ENCODE data around the gene ZNF862. TPM values are rescaled to one million over a fixed set of nuclear protein-coding genes. Genes with fewer than 3 reads are reported as not detected.
"Not testable (repeated sequence)": the region's sequence is repeated elsewhere in the genome, so short reads cannot be mapped to it uniquely, and the experiment has no call there.

The ZNF862 gene
- polyA plus RNA-seq, 4 donors, result 18.1 to 20.9 (median 19.8) TPM

- no peak for DNase-seq (ENCODE audit: low read depth in 4 of 4, low spot score in 3 of 4)
Observed at GRCh38 chr7:149823631-149824199, 14.5 kb upstream of the ZNF862 start.

- no peak for DNase-seq (ENCODE audit: low read depth in 4 of 4, low spot score in 3 of 4)
Observed at GRCh38 chr7:149824301-149824741, 13.9 kb upstream of the ZNF862 start.

- no peak for DNase-seq (ENCODE audit: low read depth in 4 of 4, low spot score in 3 of 4)
Observed at GRCh38 chr7:149824748-149825566, 13.2 kb upstream of the ZNF862 start.

GRCh38 chr7:149825567-149826343 is 12.4 kb upstream of the ZNF862 start:
- no peak for DNase-seq (ENCODE audit: low read depth in 4 of 4, low spot score in 3 of 4)

GRCh38 chr7:149826344-149827088 is 11.7 kb upstream of the ZNF862 start:
- no peak for DNase-seq (ENCODE audit: low read depth in 4 of 4, low spot score in 3 of 4)

GRCh38 chr7:149827089-149827981 is 10.8 kb upstream of the ZNF862 start:
- no peak for DNase-seq (ENCODE audit: low read depth in 4 of 4, low spot score in 3 of 4)

- DNase-seq (ENCODE audit: low read depth in 4 of 4, low spot score in 3 of 4), result no peak
Observed at GRCh38 chr7:149828357-149829309, 9.5 kb upstream of the ZNF862 start.

- DNase-seq (ENCODE audit: low read depth in 4 of 4, low spot score in 3 of 4), result not testable (repeated sequence)
Observed at GRCh38 chr7:149830527-149830926, 7.6 kb upstream of the ZNF862 start.

GRCh38 chr7:149830997-149831740 is 7.0 kb upstream of the ZNF862 start:
- no peak for DNase-seq (ENCODE audit: low read depth in 4 of 4, low spot score in 3 of 4)

- no peak for DNase-seq (ENCODE audit: low read depth in 4 of 4, low spot score in 3 of 4)
Observed at GRCh38 chr7:149831741-149832219, 6.4 kb upstream of the ZNF862 start.

- DNase-seq (ENCODE audit: low read depth in 4 of 4, low spot score in 3 of 4), result no peak
Observed at GRCh38 chr7:149832332-149833041, 5.7 kb upstream of the ZNF862 start.

GRCh38 chr7:149833495-149834130 is 4.6 kb upstream of the ZNF862 start:
- no peak for DNase-seq (ENCODE audit: low read depth in 4 of 4, low spot score in 3 of 4)

GRCh38 chr7:149834601-149835000 is 3.6 kb upstream of the ZNF862 start:
- DNase-seq (ENCODE audit: low read depth in 4 of 4, low spot score in 3 of 4), result no peak

- DNase-seq (ENCODE audit: low read depth in 4 of 4, low spot score in 3 of 4), result no peak
Observed at GRCh38 chr7:149836434-149836833, 1.7 kb upstream of the ZNF862 start.

GRCh38 chr7:149837564-149838223 is 481 bp upstream of the ZNF862 start:
- DNase-seq (ENCODE audit: low read depth in 4 of 4, low spot score in 3 of 4), result no peak

- no peak for DNase-seq (ENCODE audit: low read depth in 4 of 4, low spot score in 3 of 4)
Observed at GRCh38 chr7:149838992-149839408, 825 bp downstream of the ZNF862 start.
